IMR-90 (cell line): ENCODE measurements around the gene CEACAM21. TPM values are rescaled to one million over a fixed set of nuclear protein-coding genes. Genes with fewer than 3 reads are reported as not detected.

Experiments used
- ATAC-seq: fragments of 200-7000 bp; cut with Tn5 transposase; 2 replicates; pipeline ENCODE4 v1.9.1; 2020; ENCODE audit warnings: low read depth, mild to moderate bottlenecking, moderate library complexity
- BruUV-seq: library from RNA; stranded (reverse); fragments of 400-500 nt; replicated peaks from 2 replicates; lab custom pipeline; 2021; lab: Mats Ljungman, UMichigan
- CTCF ChIA-PET: fragments of 300-600 bp; formaldehyde crosslinking; extraction: SDS; loops from one replicate; lab custom pipeline; 2021; ENCODE audit warnings: antibody characterized with exemption; lab: Yijun Ruan, JAX
- POLR2A ChIA-PET: fragments of 300-600 bp; sonication (Branson Sonifier 250); formaldehyde crosslinking; loops from one replicate; lab custom pipeline; 2022; ENCODE audit warnings: antibody characterized with exemption; ENCODE audit not compliant: unreplicated experiment; lab: Charles Lee
- DNase-seq: peaks from one replicate; pipeline ENCODE4 v3.0.0; 2013
- H2AFZ ChIP-seq: replicated peaks from 2 replicates; pipeline ENCODE3; 2013; ENCODE audit warnings: low read length, mild to moderate bottlenecking; ENCODE audit not compliant: poor library complexity
- H2AK5ac ChIP-seq: 2 replicates; pipeline ENCODE4 v1.6.1; 2013; ENCODE audit warnings: low read depth, low read length, inconsistent platforms
- H2AK9ac ChIP-seq: replicated peaks from 2 replicates; pipeline ENCODE3; 2013; ENCODE audit warnings: mild to moderate bottlenecking, low read depth, low read length, moderate library complexity; ENCODE audit not compliant: poor library complexity
- H2BK120ac ChIP-seq: 2 replicates; pipeline ENCODE4 v1.6.1; 2013; ENCODE audit warnings: low read depth, low read length, inconsistent platforms
- H2BK15ac ChIP-seq: 3 replicates; pipeline ENCODE4 v1.6.1; 2013; ENCODE audit warnings: low read depth, low read length, inconsistent platforms
- H2BK20ac ChIP-seq: 2 replicates; pipeline ENCODE4 v1.6.1; 2013; ENCODE audit warnings: low read depth, mild to moderate bottlenecking, inconsistent platforms, low read length, moderate library complexity
- H2BK5ac ChIP-seq: 2 replicates; pipeline ENCODE4 v1.6.1; 2013; ENCODE audit warnings: mild to moderate bottlenecking, low read depth, low read length, inconsistent platforms; ENCODE audit not compliant: poor library complexity, severe bottlenecking
- H3K14ac ChIP-seq: replicated peaks from 2 replicates; pipeline ENCODE4 v1.6.1; 2013; ENCODE audit warnings: low read depth, low read length, inconsistent platforms
- H3K18ac ChIP-seq: 2 replicates; pipeline ENCODE4 v1.6.1; 2013; ENCODE audit warnings: low read depth, low read length, control low read depth
- H3K23ac ChIP-seq: 2 replicates; pipeline ENCODE4 v1.6.1; 2013; ENCODE audit warnings: low read depth, low read length, inconsistent platforms
- H3K27ac ChIP-seq: 2 replicates; pipeline ENCODE4 v1.5.1; 2013; ENCODE audit warnings: mild to moderate bottlenecking, control low read depth, low read length; ENCODE audit not compliant: insufficient read depth
- H3K27me3 ChIP-seq: 2 replicates; pipeline ENCODE4 v1.6.1; 2013; ENCODE audit warnings: low read length; ENCODE audit not compliant: control insufficient read depth, insufficient read depth
- H3K36me3 ChIP-seq: 2 replicates; pipeline ENCODE4 v1.6.1; 2013; ENCODE audit warnings: low read length, mixed read lengths; ENCODE audit not compliant: control insufficient read depth, insufficient read depth
- H3K4ac ChIP-seq: 2 replicates; pipeline ENCODE4 v1.6.1; 2013; ENCODE audit warnings: low read depth, low read length, inconsistent platforms
- H3K4me1 ChIP-seq: 2 replicates; pipeline ENCODE4 v1.6.1; 2013; ENCODE audit warnings: low read length, mixed read lengths; ENCODE audit not compliant: control insufficient read depth, insufficient read depth
- H3K4me2 ChIP-seq: 2 replicates; pipeline ENCODE4 v1.6.1; 2013; ENCODE audit warnings: low read depth, mild to moderate bottlenecking, control low read depth, low read length, moderate library complexity
- H3K4me3 ChIP-seq: 2 replicates; pipeline ENCODE4 v1.5.1; 2013; ENCODE audit warnings: low read depth, mild to moderate bottlenecking, control low read depth, low read length, moderate library complexity; ENCODE audit not compliant: insufficient read depth
- H3K56ac ChIP-seq: 2 replicates; pipeline ENCODE4 v1.6.1; 2013; ENCODE audit warnings: low read length, inconsistent platforms; ENCODE audit not compliant: insufficient read depth; ENCODE audit errors: extremely low read depth
- H3K79me1 ChIP-seq, 2 experiments: 2 replicates each; pipeline ENCODE4 v1.6.1; 2013; ENCODE audit warnings: low read length in 2 of 2, inconsistent platforms in 1 of 2, low read depth in 1 of 2
- H3K9ac ChIP-seq: 2 replicates; pipeline ENCODE4 v1.6.1; 2013; ENCODE audit warnings: low read depth, low read length, control low read depth
- H3K9me1 ChIP-seq: 2 replicates; pipeline ENCODE4 v1.6.1; 2013; ENCODE audit warnings: low read length, inconsistent platforms; ENCODE audit not compliant: insufficient read depth
- H3K9me3 ChIP-seq: 2 replicates; pipeline ENCODE4 v1.6.1; 2013; ENCODE audit warnings: low read length; ENCODE audit not compliant: control insufficient read depth, insufficient read depth
- H4K20me1 ChIP-seq: 2 replicates; pipeline ENCODE4 v1.6.1; 2013; ENCODE audit warnings: low read length, inconsistent platforms; ENCODE audit not compliant: insufficient read depth
- H4K5ac ChIP-seq: 2 replicates; pipeline ENCODE4 v1.6.1; 2013; ENCODE audit warnings: mild to moderate bottlenecking, low read depth, low read length, control low read depth
- H4K8ac ChIP-seq, 2 experiments: 2 replicates each; pipeline ENCODE4 v1.6.1; 2013; ENCODE audit warnings: low read depth in 2 of 2, low read length in 2 of 2, control low read depth in 1 of 2, inconsistent platforms in 1 of 2
- H4K91ac ChIP-seq: 2 replicates; pipeline ENCODE4 v1.6.1; 2013; ENCODE audit warnings: low read depth, low read length, inconsistent platforms; ENCODE audit not compliant: insufficient read depth
- CEBPB ChIP-seq: IDR thresholded peaks from 2 replicates; pipeline ENCODE4 v1.6.1; 2012; ENCODE audit warnings: low read depth, low read length, improper control_type of control experiment
- CHD1 ChIP-seq: IDR thresholded peaks from 2 replicates; pipeline ENCODE4 v1.6.1; 2012; ENCODE audit warnings: low read depth, low read length, improper control_type of control experiment
- FOS ChIP-seq: fragments of 150-350 bp; IDR thresholded peaks from 2 replicates; pipeline ENCODE4 v1.6.1; 2016; ENCODE audit warnings: low read depth, low read length
- NFE2L2 ChIP-seq: fragments of 150-350 bp; IDR thresholded peaks from 2 replicates; pipeline ENCODE4 v1.6.1; 2016; ENCODE audit warnings: low read depth, mild to moderate bottlenecking, low read length
- WGBS, 2 experiments: methylation state at CpG; one replicate each; pipeline versions ENCODE4 v1.1.5 to v1.1.7; 2013; ENCODE audit warnings: missing lambda C conversion rate in 2 of 2; ENCODE audit not compliant: insufficient read length in 1 of 2; ENCODE audit errors: extremely low coverage in 2 of 2; 5-methylcytosine and 5-hydroxymethylcytosine counted together
- dilution Hi-C: fragments of 300-500 bp; cut with HindIII; formaldehyde crosslinking; loops from one replicate; pipeline ENCODE4 v1.14.3; 2018; ENCODE audit warnings: low sequenced_read_pairs; ENCODE audit not compliant: unreplicated experiment
- in situ Hi-C: fragments of 300-500 bp; cut with MboI; formaldehyde crosslinking; loops from 3 replicates; pipeline ENCODE4 v1.14.3; 2019; ENCODE audit warnings: low sequenced_read_pairs, inconsistent platforms, mixed read lengths
- intact Hi-C: fragments of 100-400 bp; cut with micrococcal nuclease; formaldehyde crosslinking; loops from 2 replicates; pipeline ENCODE4 v1.10.0; 2022
- polyA plus RNA-seq, 3 experiments: library from polyadenylated mRNA; depleted of rRNA; stranded (reverse); fragments of >200 nt; gene quantifications; 2 replicates each; pipeline ENCODE4 v1.2.3, GENCODE V29; 2012; ENCODE audit warnings: low replicate concordance in 1 of 3
- total RNA-seq: library from RNA; depleted of rRNA; stranded (reverse); fragments of >200 nt; gene quantifications from 2 replicates; pipeline ENCODE4 v1.2.3, GENCODE V29; 2012

The CEACAM21 gene
- total and polyA plus RNA-seq, 2 of the 4 experiments (the other 2 are of a cell fraction), result not detected

- Histone ChIP-seq H3K4me2 (no peak overlapping the region), H4K5ac (no peak overlapping the region), H3K27me3 (no peaks in the 10 kb centered on the region), H2BK120ac (no peak overlapping the region), H2BK5ac (no peak overlapping the region), H3K9me1 (no peaks in the 10 kb centered on the region), H3K56ac (no peak overlapping the region), H3K18ac (no peak overlapping the region), H3K23ac (no peak overlapping the region), H3K79me1 (no peaks in the 10 kb centered on the region), H3K4ac (no peak overlapping the region), H2BK20ac (no peak overlapping the region), H3K4me1 (no peaks in the 10 kb centered on the region), H2AK5ac (no peak overlapping the region), H3K14ac (no peak overlapping the region), H2BK15ac (no peak overlapping the region), H4K20me1 (no peaks in the 10 kb centered on the region), H2AK9ac (no peak overlapping the region), H3K4me3 (no peak overlapping the region), H3K36me3 (no peaks in the 10 kb centered on the region), H2AFZ (no peak overlapping the region), H4K91ac (no peak overlapping the region), H3K9ac (no peak overlapping the region), H3K9me3 (no peaks in the 10 kb centered on the region), H3K27ac (no peak overlapping the region), H4K8ac (no peak overlapping the region)
- in situ Hi-C loops (no loop called here), intact Hi-C loops (no loop called here), dilution Hi-C loops (no loop called here)
- BruUV-seq, result no TSS peak
- 33% methylated on average over 1 of the region's 9 CpGs; no CpG with 5 or more reads in 1 of the 2 experiments for WGBS, 2 experiments
- DNase-seq (peak; percentile 10), ATAC-seq (peak; percentile 49; the same call in 1 of the 2 replicates)
- no peak for TF ChIP-seq FOS
- no peak for TF ChIP-seq CHD1
- peak; percentile 48; the same call in 1 of the 2 replicates for TF ChIP-seq CEBPB
- no peak for TF ChIP-seq NFE2L2
- ChIA-PET POLR2A (no interaction called here), CTCF (no interaction called here)
Measured at GRCh38 chr19:41616792-41617621, 41.0 kb downstream of the CEACAM21 start.
